Raji (cell line): ENCODE results near the gene THAP2.

ENCODE experiments used
- POLR2A ChIP-seq: IDR thresholded peaks from 2 replicates; pipeline ENCODE4 v1.6.1; 2011; ENCODE audit warnings: low read depth, low read length, control low read depth; ENCODE audit not compliant: insufficient read depth

Gene THAP2

GRCh38 chr12:71663561-71664410 lies at the start of gene THAP2, which contains the start of gene ZFC3H1:
Gene THAP2 (plus strand): TSS chr12:71664301. CDS start chr12:71664510, 209 bp downstream.
Gene ZFC3H1 (minus strand): TSS chr12:71663848. CDS start chr12:71663610, 238 bp downstream.
- peak; percentile 80 for TF ChIP-seq POLR2A

- TF ChIP-seq POLR2A, result no peak
These were observed 42.2 kb upstream of the THAP2 start for GRCh38 chr12:71621938-71622337.

- TF ChIP-seq POLR2A, result no peak
These were observed 38.6 kb upstream of the THAP2 start for GRCh38 chr12:71625476-71625875.

GRCh38 chr12:71626098-71626497 lies 38.0 kb upstream of the THAP2 start:
- no peak for TF ChIP-seq POLR2A

- no peak for TF ChIP-seq POLR2A
These were observed 37.3 kb upstream of the THAP2 start for GRCh38 chr12:71626768-71627167.

GRCh38 chr12:71627438-71628002 lies 36.6 kb upstream of the THAP2 start:
- no peak for TF ChIP-seq POLR2A

- no peak for TF ChIP-seq POLR2A
These were observed 27.4 kb upstream of the THAP2 start for GRCh38 chr12:71636704-71637115.

- TF ChIP-seq POLR2A, result no peak
These were observed 25.6 kb upstream of the THAP2 start for GRCh38 chr12:71638499-71638898.

- no peak for TF ChIP-seq POLR2A
These were observed 24.8 kb upstream of the THAP2 start for GRCh38 chr12:71639341-71639760.

- TF ChIP-seq POLR2A, result no peak
These were observed 23.8 kb upstream of the THAP2 start for GRCh38 chr12:71640316-71640715.

- TF ChIP-seq POLR2A, result no peak
These were observed 22.7 kb upstream of the THAP2 start for GRCh38 chr12:71641390-71641789.

- TF ChIP-seq POLR2A, result no peak
These were observed 21.8 kb upstream of the THAP2 start for GRCh38 chr12:71642264-71642663.

- no peak for TF ChIP-seq POLR2A
These were observed 18.8 kb upstream of the THAP2 start for GRCh38 chr12:71645268-71645667.

- TF ChIP-seq POLR2A, result no peak
These were observed 17.6 kb upstream of the THAP2 start for GRCh38 chr12:71646512-71646911.

- no peak for TF ChIP-seq POLR2A
These were observed 15.6 kb upstream of the THAP2 start for GRCh38 chr12:71648537-71648936.

GRCh38 chr12:71649401-71649800 lies 14.7 kb upstream of the THAP2 start:
- no peak for TF ChIP-seq POLR2A
